HEK293T (cell line): ENCODE data around the gene ARHGAP22.

Source experiments
- BHLHE40 ChIP-seq: fragments of 450-650 bp; IDR thresholded peaks from 2 replicates; pipeline ENCODE4 v1.6.1; 2016; ENCODE audit warnings: mild to moderate bottlenecking, moderate library complexity, borderline replicate concordance
- NFRKB ChIP-seq: fragments of 450-650 bp; IDR thresholded peaks from 2 replicates; pipeline ENCODE4 v1.6.1; 2016; ENCODE audit warnings: mild to moderate bottlenecking, moderate library complexity

DNA sequence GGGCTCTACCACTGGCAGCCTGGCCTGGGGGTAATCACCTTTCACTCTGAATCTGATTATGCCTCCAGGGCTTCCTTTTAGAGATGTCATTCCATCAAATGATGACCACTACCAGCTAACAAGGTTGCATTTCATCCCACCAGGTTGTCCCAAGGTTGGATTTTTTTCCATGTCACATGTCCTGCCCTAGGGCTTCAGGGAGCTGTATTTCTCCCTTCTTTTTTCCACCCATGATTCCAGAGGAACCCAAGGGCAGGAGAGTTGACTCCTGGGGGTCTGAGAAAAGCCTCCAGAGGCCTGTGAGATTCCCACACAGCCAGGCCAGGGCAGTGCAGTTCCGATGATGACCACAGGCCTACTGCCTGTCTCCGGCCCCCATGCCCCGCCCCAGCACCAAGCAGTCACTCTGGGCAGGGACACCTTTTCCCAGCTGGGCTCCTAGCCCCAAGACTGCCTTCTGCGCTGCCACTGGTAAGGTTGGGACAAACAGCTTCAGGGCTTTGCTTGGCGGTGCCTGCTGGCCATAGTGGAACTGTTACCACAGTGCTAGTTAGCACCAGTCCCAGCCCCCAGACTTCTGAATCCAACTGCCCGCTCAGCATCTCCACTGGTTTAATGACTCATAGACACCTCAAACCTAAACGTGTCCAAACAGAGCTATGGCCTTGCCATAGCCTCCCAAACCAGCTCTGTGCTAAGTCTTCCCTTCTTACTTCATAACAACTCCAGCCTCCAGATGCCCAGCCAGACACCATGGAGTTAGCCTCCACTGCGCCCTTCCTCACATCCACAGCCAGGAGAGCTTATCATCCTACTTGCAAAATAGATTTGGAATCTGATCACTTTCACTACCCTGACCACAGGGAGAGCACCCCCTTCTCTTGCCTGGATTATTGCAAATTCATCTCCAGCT is 133.7 kb downstream of the ARHGAP22 start:
- no peak for TF ChIP-seq BHLHE40
- TF ChIP-seq NFRKB = no peak
